Activated gamma-delta T cell treated with anti-CD3 and anti-CD28 coated beads, Interleukin-2, amount 50 U/mL, for 16 hours (primary cell): ENCODE data around the gene PPFIA1.

Experiments
- DNase-seq: peaks from one replicate; pipeline ENCODE4 v3.0.0-alpha.2; 2020; ENCODE audit warnings: low read depth

The PPFIA1 gene

GRCh38 chr11:70433526-70433925 lies 163.0 kb downstream of the PPFIA1 start:
- no peak for DNase-seq
